ENCODE results near the gene IKBIP.

IKBIP gene, protein sequence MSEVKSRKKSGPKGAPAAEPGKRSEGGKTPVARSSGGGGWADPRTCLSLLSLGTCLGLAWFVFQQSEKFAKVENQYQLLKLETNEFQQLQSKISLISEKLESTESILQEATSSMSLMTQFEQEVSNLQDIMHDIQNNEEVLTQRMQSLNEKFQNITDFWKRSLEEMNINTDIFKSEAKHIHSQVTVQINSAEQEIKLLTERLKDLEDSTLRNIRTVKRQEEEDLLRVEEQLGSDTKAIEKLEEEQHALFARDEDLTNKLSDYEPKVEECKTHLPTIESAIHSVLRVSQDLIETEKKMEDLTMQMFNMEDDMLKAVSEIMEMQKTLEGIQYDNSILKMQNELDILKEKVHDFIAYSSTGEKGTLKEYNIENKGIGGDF

DNA sequence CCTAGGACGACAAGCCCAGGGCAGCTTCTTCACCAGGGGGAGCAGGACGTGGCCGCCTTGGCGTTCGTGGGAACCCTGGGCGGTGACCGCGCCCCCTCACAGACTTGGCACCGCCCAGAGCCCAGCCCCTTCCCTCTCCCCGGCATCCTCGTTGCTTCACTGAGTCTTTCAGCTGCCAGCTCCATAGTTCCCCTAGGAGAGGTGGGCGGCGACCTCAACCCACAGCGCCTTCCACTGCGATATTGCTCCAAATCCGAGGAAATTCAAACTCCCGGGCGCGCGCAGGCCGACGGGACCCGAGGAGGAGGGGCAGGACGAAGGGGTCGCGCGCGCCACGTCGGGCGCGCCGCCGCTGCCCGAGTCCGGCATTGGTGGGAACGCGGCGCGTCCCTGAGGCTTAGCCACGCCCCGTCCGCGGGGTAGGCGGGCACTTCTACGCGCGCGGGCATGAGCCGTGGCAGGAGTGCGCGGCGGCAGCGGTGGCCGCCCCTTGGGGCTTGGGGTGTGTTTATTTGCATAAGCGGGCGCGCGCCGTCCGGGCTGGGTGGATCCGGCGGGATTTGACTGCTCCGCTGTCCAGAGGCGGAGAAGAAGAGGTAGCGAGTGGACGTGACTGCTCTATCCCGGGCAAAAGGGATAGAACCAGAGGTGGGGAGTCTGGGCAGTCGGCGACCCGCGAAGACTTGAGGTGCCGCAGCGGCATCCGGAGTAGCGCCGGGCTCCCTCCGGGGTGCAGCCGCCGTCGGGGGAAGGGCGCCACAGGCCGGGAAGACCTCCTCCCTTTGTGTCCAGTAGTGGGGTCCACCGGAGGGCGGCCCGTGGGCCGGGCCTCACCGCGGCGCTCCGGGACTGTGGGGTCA, at the start of gene IKBIP, which contains the start of gene APAF1:
Gene IKBIP, minus strand, starts transcription at position 77 of the 860 bp plus-strand sequence. CDS start 87 bp downstream, outside the sequence.
Gene APAF1, plus strand, starts transcription at position 579 of the 860 bp plus-strand sequence. CDS start 3,070 bp downstream, outside the sequence.
- peak within 1 kb of the TSS; percentile 97 for H3K4me3 ChIP-seq (ENCODE audit: low read length)
- peak; percentile 98 for DNase-seq (ENCODE audit: low read depth)
- TF ChIP-seq, protein P1, sequence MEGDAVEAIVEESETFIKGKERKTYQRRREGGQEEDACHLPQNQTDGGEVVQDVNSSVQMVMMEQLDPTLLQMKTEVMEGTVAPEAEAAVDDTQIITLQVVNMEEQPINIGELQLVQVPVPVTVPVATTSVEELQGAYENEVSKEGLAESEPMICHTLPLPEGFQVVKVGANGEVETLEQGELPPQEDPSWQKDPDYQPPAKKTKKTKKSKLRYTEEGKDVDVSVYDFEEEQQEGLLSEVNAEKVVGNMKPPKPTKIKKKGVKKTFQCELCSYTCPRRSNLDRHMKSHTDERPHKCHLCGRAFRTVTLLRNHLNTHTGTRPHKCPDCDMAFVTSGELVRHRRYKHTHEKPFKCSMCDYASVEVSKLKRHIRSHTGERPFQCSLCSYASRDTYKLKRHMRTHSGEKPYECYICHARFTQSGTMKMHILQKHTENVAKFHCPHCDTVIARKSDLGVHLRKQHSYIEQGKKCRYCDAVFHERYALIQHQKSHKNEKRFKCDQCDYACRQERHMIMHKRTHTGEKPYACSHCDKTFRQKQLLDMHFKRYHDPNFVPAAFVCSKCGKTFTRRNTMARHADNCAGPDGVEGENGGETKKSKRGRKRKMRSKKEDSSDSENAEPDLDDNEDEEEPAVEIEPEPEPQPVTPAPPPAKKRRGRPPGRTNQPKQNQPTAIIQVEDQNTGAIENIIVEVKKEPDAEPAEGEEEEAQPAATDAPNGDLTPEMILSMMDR (IDR thresholded peaks at IDR 0.05; ENCODE audit: insufficient read depth, low read depth, low read length, missing control alignments) = no peak

DNA sequence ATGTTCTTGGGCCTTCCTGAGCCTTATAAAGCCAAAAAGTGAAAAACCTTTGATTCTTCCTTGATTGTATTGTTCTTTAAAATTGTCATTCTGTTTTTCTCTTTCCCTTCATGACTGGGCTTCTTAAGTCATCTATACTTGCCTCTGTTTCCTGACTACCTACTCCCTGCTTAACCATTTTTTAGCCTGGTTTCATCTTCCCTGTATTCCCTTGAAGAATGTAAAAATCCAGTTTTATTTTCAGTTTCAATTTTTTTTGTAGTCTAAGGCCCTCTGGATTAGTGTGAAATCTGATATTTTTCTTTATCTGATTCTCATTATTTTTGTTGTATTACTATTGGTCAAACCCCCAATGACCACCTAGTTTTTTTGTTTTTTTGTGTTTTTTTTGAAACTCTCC, 46.8 kb upstream of the IKBIP start:
- H3K4me3 ChIP-seq (ENCODE audit: low read length) = no peak overlapping the region
- TF ChIP-seq, protein P1 (IDR thresholded peaks at IDR 0.05; ENCODE audit: insufficient read depth, low read depth, low read length, missing control alignments) = no peak
- DNase-seq (ENCODE audit: low read depth) = no peak

DNA sequence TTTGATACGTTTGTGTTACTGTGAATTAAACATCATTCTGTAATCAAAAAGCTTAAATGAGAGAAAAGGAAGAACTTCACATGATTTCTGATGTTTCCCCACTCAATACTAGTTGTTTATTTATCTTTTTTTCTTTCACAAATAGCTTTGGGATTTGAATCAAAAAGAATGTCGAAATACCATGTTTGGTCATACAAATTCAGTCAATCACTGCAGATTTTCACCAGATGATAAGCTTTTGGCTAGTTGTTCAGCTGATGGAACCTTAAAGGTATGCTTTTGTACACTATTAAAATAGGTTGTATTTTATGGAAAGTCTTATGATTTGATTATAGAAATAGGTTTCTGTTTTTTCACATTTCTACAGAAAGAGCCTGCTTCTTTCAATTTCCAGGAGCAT, 42.0 kb upstream of the IKBIP start:
- H3K4me3 ChIP-seq (ENCODE audit: low read length) = no peak overlapping the region
- TF ChIP-seq, protein P1 (IDR thresholded peaks at IDR 0.05; ENCODE audit: insufficient read depth, low read depth, low read length, missing control alignments) = no peak
- no peak for DNase-seq (ENCODE audit: low read depth)

DNA sequence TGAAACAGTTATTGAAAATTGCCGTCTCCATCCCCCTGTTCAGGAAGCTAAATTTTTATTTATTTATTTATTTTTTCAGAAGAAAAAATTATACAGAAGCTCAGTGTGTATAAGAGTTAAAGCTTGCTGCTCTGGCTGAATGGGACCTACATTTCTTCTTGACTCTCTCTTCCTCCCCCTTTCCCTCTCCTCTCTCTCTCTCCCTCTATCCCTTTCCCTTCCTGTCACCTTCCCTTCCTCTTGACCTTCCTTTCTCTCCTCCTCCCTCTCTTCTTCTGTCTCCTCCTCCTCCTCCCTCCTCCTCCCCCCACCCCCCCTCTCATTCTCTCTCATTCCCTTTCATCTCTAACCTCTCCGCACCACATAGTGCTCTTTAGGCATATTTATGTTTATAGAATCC, 39.6 kb upstream of the IKBIP start:
- no peak for DNase-seq (ENCODE audit: low read depth)
- TF ChIP-seq, protein P1 (IDR thresholded peaks at IDR 0.05; ENCODE audit: insufficient read depth, low read depth, low read length, missing control alignments) = no peak
- H3K4me3 ChIP-seq (ENCODE audit: low read length) = no peak overlapping the region

DNA sequence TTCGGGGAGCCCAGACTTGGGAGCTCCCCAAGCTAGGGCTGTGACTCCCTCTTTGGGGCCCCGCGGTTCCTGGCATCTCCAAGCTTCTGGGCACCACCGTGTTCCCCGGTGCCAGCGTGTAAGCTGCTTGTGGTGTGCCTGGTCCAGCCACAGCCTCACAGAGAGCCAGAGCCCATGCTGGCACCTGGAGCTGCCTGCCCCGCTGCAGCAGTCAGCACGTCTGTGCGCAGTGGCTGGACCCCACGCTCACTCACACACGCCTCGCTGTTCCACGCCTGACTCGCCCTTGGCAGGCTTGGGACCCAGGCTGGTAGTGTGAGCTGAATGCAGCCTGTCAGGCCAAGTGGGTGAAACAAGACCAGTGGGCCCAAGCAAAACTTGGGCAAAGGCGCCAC, 35.0 kb upstream of the IKBIP start:
- no peak overlapping the region for H3K4me3 ChIP-seq (ENCODE audit: low read length)
- TF ChIP-seq, protein P1 (IDR thresholded peaks at IDR 0.05; ENCODE audit: insufficient read depth, low read depth, low read length, missing control alignments) = no peak

DNA sequence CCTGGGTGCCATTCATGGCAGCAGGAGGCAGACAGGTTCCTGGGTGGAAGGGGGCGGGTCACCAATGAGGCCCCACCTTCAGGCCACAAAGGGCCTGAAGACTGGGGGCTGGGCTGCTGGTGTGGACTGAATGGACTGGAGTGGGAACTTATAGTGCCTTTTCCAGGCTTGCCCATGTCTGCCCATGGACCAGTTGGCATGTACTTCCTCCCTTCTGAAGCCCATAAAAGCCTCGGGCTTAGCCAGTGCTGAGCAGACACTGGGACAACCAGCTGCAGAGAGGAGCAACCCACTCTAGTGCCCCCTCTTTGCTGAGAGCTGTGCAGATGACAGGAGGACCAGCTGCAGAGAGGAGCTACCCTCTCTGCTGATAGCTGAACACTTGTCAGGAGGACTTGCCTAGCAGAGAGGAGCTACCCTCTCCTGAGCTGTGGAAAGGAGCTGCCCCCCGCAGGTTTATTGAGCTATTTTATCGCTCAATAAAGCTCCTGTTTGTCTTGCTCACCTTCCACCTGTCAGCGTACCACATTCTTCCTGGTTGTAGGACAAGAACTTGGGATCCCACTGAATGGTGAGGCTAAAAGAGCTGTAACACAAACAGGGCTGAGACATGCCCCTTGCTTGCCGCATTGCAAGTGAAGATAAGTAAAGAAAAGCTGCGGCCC, 34.5 kb upstream of the IKBIP start:
- TF ChIP-seq, protein P1 (IDR thresholded peaks at IDR 0.05; ENCODE audit: insufficient read depth, low read depth, low read length, missing control alignments) = no peak
- DNase-seq (ENCODE audit: low read depth) = no peak
- H3K4me3 ChIP-seq (ENCODE audit: low read length) = no peak overlapping the region

More for the DNA sequence above, 35.0 kb upstream of the IKBIP start:
- DNase-seq (ENCODE audit: low read depth) = no peak

Data from epithelial cell of esophagus (primary cell).